H1 (cell line): ENCODE measurements around the gene BIRC7.

Source experiments
- CEBPB ChIP-seq: IDR thresholded peaks from 2 replicates; pipeline ENCODE4 v1.6.1; 2012; ENCODE audit warnings: low read depth, low read length
- EZH2 ChIP-seq: fragments of 200-600 bp; sonication (generic); IDR thresholded peaks from 2 replicates; pipeline ENCODE4 v1.7.1; 2012; ENCODE audit warnings: low read depth, mild to moderate bottlenecking, moderate library complexity, low read length, inconsistent platforms; ENCODE audit not compliant: severe bottlenecking
- KDM1A ChIP-seq: fragments of 200-600, 300-600 bp; sonication (generic); IDR thresholded peaks from 2 replicates; pipeline ENCODE4 v1.7.1; 2016; ENCODE audit warnings: mild to moderate bottlenecking, low read length, borderline replicate concordance
- POLR2A ChIP-seq, 2 experiments: IDR thresholded peaks; 1 replicate in 1 of 2; 2 replicates in 1 of 2; pipeline ENCODE4 v1.6.1; 2011; ENCODE audit warnings: low read depth in 2 of 2, low read length in 2 of 2, mild to moderate bottlenecking in 2 of 2; ENCODE audit errors: control extremely low read depth in 1 of 2
- TF ChIP-seq, protein P1 (sequence below), 3 experiments: IDR thresholded peaks; 1 replicate in 2 of 3; 2 replicates in 1 of 3; pipeline versions ENCODE4 v1.5.1 to v1.6.1; 2011; ENCODE audit warnings: low read length in 3 of 3, mild to moderate bottlenecking in 3 of 3, inconsistent platforms in 2 of 3, low read depth in 1 of 3, moderate library complexity in 1 of 3; ENCODE audit not compliant: insufficient read depth in 1 of 3; ENCODE audit errors: control extremely low read depth in 1 of 3
- TF ChIP-seq, protein P2 (sequence below): IDR thresholded peaks from 2 replicates; pipeline ENCODE4 v1.6.1; 2012; ENCODE audit warnings: inconsistent platforms

DNA sequence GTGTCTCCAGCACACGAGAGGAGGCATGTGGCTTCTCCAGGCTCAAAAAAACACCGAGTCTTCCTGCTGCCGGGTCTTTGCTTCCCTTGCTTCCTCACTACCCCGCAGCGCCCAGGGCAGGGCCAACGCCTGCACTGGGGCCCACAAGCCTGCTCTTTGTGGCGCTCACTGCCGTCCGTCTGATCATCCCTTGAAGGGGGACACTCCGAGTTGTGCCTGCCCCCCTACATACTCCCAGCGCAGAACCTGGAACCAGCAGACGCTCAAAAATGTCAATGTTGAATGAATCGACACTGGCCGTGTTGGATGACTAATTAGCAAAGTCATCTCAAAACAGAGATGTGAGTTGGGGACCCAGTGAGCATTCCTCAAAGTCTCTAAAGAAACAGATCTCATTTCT is 28.8 kb downstream of the BIRC7 start:
- TF ChIP-seq EZH2, result no peak
- TF ChIP-seq CEBPB, result no peak
- TF ChIP-seq, protein P1, sequence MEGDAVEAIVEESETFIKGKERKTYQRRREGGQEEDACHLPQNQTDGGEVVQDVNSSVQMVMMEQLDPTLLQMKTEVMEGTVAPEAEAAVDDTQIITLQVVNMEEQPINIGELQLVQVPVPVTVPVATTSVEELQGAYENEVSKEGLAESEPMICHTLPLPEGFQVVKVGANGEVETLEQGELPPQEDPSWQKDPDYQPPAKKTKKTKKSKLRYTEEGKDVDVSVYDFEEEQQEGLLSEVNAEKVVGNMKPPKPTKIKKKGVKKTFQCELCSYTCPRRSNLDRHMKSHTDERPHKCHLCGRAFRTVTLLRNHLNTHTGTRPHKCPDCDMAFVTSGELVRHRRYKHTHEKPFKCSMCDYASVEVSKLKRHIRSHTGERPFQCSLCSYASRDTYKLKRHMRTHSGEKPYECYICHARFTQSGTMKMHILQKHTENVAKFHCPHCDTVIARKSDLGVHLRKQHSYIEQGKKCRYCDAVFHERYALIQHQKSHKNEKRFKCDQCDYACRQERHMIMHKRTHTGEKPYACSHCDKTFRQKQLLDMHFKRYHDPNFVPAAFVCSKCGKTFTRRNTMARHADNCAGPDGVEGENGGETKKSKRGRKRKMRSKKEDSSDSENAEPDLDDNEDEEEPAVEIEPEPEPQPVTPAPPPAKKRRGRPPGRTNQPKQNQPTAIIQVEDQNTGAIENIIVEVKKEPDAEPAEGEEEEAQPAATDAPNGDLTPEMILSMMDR (IDR thresholded peaks at IDR 0.05; ENCODE audit: control extremely low read depth in 1 of 3, insufficient read depth in 1 of 3, low read depth in 1 of 3, low read length in 3 of 3), result no peak
- TF ChIP-seq KDM1A, result no peak
- TF ChIP-seq, protein P2, sequence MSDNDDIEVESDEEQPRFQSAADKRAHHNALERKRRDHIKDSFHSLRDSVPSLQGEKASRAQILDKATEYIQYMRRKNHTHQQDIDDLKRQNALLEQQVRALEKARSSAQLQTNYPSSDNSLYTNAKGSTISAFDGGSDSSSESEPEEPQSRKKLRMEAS, result no peak
- TF ChIP-seq POLR2A (IDR thresholded peaks at IDR 0.05; ENCODE audit: control extremely low read depth in 1 of 2, low read depth in 2 of 2, low read length in 2 of 2), result no peak
